ENCODE measurements around the gene E2F3.
"Not testable (repeated sequence)": the region's sequence is repeated elsewhere in the genome, so short reads cannot be mapped to it uniquely, and the experiment has no call there.

E2F3 gene

DNA sequence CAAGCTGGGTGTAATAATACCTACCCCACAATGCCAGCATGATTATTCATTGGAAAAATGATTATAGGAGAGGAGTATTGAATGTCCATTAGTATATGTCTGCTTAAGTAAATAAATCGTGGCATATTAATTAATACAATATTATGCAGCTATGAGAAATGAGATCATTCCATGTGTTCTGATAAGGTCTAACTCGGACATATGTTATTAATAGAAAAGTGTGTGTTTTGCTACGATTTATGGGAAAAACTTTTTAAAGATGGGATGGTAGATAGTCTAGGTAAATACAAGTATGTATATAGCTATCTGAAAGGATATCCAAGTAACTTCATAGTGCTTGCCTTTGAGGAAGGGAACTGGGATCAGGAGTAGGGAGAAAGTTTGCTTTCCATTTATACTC lies 71.1 kb downstream of the E2F3 start:
- no peak for DNase-seq

DNA sequence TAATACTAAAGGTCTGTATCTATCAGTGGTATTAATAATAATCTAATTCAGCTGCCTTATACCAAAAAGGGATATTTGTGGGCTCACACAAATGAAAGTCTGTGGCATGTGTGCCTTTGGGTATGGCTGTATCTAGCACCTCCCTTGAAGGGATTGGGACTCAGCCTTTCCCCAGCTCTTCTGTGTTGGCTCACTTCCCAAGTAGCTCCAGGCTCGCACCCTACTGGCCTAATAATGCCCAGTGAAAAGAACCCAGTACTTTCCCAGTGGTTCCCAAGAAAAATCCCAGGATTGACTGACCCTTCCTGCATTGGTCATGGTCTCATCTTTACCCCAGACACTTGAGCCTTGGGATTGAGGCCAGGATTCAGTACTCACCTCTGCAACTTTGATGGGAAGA lies 71.8 kb downstream of the E2F3 start:
- no peak for DNase-seq

- DNase-seq = no peak
Observed at GRCh38 chr6:20474874-20475542, 73.3 kb downstream of the E2F3 start.

DNA sequence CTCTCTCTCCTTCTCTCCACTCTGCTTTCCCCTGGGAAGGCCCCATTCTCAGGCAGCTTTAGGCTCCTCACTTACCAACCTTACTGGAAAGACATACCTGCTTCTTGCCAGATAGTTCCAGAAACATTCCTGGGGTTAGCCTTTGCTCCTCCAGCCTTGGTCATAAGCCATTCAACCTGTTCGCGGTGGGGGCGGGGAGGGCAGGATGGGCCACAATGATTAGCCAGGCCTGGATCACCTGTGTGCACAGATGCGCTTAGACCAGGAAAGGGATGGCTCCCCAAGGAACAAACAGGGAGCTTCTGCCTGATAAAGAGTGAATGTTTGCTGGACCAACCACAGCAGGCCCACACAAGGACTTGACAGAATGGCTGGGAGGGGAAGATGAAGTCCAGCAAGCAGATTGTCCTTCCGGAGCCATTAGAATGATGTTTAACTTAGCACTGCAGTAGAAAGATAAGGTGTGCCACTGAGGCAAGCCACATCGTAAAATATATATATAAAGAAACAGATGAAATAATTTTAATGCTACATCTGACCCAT lies 74.9 kb downstream of the E2F3 start:
- no peak for DNase-seq

- no peak for DNase-seq
Observed at GRCh38 chr6:20477485-20477884, 75.8 kb downstream of the E2F3 start.

DNA sequence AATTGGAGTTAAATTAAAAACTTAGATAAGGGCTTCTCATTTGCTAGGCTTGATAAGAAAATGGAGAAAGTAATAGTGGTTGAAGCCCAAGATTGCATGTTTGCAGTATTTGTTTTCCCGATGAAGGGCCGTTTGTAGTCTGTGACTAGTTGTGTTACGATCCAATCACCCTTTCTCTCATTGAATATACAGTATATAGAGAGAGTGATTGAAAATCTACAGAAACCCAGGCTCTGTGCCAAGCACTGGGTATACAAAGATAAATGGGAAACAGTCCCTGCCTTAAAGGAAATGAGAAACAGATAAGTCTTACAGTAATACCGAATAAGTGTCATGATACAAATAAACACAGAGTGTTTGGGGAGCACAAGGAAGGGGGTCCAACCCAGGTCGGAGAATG lies 77.4 kb downstream of the E2F3 start:
- DNase-seq = no peak

DNA sequence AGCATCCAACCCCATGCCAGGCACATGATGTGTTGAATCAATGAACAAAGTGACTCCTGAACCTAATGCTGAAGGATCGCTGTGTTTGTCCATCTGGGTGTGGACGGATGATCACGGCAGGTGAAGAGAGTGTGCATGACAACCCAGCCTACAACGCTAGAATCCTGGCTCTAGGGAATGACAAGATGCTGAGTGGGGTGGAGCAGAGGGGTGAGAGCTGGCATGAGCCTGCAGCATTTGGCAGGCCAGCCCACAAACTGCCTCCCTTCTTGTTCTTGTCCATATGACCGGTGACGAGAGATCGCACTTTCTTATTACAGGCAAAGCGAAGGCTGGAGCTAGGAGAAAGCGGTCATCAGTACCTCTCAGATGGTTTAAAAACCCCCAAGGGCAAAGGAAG lies 77.8 kb downstream of the E2F3 start:
- no peak for DNase-seq

DNA sequence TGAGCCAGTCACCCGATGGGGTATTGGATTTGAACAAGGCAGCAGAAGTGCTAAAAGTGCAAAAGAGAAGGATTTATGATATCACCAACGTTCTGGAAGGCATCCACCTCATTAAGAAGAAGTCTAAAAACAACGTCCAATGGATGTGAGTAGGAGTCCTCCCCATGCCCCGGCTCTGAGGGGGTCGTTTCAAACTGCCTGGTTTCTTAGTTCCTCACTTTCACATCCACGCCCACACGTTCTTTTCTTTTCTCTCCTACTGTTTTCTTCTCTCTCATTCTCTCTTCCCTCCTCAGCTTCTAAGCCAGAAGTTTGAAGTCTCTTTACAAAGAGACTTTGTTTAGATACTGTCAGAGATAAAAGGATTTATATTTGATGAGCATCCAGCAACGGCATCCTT lies 79.6 kb downstream of the E2F3 start:
- DNase-seq = no peak

DNA sequence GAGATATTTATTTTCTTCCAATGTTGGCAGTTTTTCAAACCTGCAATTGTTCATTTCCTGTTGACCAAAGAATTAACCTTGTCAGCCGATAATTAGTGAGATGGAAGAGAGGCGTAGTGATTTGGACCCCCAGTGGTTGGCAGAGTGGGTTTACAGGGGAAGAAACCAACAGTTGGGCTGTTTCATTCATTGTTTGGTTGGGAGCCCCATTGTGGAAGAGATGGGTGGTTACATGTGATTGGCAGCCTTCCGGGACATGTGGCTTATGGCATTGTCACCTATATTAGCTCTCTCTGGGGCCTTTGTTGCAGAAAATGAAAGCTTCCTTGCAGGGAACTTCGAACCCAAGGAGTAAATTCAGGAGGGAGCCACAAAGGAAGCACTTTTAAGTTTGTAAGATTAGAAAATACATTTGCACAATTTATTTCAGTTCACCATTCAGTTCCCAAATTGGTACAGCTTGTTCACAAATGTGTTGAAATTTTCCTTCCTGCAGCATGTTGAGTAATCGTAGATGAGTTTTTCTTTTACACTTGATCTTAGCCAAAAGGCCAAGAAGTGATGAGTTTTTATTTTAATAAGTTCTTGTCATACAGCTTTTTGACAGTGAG lies 82.3 kb downstream of the E2F3 start:
- no peak for DNase-seq

DNA sequence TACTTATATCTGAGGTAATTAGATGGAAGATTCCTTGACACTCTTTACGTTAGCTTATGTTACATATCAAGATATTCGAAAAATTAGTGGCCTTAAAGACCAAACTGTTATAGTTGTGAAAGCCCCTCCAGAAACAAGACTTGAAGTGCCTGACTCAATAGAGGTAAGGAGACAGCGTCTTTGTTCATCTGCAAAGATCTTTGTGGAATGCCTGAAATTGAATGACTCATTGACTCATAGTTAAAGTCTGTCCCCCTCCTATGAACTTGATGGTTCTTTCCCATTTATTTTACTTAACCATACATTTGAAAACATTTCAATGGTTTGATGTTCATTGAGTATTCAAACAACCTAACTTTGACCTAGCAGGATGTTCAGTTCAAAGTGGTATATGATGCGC lies 85.0 kb downstream of the E2F3 start:
- no peak for DNase-seq

DNA sequence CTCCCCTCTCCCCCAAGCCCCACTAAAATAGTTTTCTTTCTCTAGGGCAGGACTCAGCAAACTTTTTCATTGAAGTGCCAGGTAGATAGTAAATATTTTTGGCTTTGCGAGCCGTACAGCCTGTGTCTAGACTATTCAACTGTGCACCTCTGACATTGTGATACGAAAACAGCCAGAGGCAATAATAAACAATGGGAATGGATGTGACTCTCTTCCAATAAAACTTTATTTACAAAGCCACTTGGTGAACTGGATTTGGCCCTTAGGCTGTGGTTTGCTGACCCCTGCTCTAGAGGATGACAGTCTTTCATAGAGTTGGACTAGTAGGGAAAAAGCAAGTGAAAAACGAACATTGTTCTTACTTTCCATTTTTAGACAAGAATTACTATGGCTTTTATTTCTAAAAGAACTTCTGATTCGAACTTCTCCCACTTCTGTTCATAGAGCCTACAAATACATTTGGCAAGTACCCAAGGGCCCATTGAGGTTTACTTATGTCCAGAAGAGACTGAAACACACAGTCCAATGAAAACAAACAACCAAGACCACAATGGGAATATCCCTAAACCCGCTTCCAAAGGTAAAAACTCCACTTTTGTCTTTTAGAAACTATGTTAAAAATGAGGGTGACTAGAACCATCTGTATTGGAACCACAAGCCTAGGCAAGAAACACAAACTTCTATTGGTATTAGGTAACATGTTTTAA lies 86.1 kb downstream of the E2F3 start:
- DNase-seq = no peak

DNA sequence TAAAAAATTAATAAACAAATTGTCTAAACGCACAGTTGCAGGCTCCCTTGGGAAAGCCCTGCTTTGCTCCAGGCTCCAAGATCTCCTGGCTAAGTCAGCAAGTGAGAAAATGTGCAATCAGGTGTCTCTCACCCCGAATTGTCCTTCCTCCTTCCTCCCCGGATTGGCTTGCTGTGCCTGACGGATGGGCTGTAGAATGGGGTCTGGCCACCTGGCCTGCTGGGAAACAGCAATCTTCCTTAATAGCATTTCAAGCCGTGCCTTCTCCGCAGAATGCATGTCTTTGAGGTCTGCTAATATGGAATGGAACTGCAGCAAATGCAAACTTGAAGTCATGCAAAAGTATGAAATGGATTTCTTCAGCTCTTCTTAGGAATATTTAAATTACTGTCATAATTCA lies 88.9 kb downstream of the E2F3 start:
- DNase-seq = no peak

- DNase-seq = no peak
Observed at GRCh38 chr6:20492099-20492498, 90.4 kb downstream of the E2F3 start.

DNA sequence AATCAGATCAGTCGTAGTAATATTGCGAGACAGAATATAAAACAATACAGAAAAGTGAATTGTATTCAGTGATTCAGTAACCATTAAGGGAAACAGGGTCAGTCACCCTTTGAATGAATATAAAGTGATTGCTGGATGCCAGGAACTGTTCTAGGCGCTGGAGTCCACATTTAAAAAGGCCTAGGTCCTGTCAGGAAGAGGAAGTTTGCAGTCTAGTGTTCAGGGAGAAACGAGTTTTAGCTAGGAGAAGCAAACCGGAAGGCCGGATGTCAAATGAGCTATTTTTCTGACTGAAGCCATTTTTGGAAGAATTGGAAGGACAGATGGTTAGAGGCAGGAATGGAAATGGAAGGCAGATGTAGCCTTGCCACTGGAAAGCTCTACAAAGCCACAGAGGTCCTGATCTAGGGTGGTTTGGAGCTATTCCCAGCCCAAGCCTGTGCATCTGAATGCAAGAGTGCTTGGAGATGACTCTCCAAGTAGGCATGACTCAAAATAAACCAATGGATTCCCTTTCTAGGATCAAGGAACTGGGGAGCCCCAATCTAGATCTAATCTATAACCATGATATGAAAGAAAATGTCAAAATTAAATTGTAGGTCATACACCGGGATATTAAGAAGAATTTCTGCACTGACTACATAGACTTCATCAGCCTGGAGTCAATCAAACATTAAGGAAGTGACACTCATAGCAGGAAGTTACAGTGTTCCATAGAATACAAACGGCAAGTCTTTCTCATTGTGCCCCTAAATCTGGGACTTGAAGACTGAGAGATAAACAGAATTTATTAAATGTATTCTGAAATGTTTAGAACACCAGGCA lies 95.7 kb downstream of the E2F3 start:
- DNase-seq = no peak

DNA sequence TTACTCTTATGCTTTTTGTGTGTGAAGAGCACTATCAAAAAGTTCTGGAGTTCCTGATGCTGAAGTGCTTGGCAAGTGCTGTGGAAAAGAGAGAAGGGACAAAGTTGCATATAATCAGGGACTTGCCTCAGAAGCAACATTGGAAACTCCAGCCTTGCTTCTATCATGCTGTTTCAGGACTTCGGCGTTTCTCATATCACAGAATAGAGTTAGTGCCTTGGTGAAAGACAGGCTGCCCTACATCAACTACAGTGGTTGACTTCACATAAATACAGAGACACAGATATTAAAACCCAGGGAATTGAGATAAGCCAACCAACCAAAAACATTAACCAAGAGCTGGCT lies 96.3 kb downstream of the E2F3 start:
- no peak for DNase-seq

GRCh38 chr6:20509212-20509611 lies 107.5 kb downstream of the E2F3 start:
- no peak for DNase-seq

DNA sequence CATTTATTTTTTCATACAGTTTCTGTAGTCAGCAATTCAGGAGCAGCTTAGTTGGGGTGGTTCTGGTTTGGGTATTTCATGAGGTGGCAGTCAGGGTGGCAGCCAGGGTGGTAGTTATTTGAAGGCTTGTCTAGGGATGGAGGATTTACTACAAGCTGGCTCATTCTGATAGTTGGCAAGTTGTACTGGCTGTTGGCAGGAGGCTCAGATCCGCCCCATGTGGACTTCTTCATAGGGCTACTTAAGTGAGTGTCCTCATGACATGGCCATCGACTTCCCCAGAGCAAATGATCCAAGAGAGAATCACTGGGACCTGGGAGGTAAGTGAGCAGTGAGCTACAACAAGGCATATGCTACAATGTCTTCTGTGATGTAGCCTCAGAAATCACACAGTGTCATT lies 110.2 kb downstream of the E2F3 start:
- no peak for DNase-seq

GRCh38 chr6:20525208-20525607 lies 123.5 kb downstream of the E2F3 start:
- DNase-seq = not testable (repeated sequence)

DNA sequence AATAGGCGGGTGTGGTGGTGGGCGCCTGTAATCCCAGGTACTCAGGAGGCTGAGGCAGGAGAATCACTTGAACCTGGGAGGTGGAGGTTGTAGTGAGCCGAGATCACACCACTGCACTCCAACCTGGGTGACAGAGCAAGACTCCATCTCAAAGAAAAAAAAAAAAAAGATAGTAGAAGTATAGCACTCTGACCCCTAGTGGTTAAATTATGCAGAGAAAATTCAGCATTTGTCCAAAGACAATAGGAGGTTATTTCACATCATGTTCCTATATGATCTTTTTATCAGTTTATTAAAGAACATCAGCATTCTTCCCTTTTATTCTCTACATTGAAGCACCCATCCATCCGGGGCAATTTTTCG lies 127.4 kb downstream of the E2F3 start:
- DNase-seq = not testable (repeated sequence)

DNA sequence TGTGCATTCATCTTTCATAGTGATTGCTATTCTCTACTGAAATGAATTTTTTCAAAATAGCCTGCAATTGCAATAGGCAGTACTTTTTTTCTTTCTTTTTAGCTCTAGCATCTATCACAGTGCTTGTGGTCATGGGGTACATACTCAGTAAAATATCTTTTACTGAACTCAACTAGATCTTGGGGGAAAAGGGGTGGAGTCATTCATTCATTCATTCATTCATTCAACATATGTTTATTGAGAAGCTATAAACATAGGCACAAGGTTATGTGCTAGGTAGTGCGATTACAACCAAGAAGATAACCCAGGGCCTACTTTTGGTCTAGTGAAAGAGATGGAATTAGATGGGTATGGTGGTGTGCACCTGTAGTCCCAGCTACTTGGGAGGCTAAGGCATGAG lies 131.2 kb downstream of the E2F3 start:
- no peak for DNase-seq

- no peak for DNase-seq
Observed at GRCh38 chr6:20533746-20534294, 132.1 kb downstream of the E2F3 start.

GRCh38 chr6:20534295-20535262 lies 132.9 kb downstream of the E2F3 start, which contains the start of gene CDKAL1:
Gene CDKAL1 (plus strand): TSS chr6:20534457. CDS start chr6:20546351, 11,894 bp downstream.
- peak; percentile 90 to 93 for DNase-seq
